LNCaP clone FGC (cell line): ENCODE results near the gene COQ3.
A peak's percentile ranks its signal among the peaks of the same experiment; 100 is the strongest.

ENCODE experiments used
- DNase-seq: peaks from one replicate; pipeline ENCODE4 v3.0.0-alpha.2; 2011; ENCODE audit warnings: low read depth
- H3K4me3 ChIP-seq: 2 replicates; pipeline ENCODE4 v1.5.1; 2011; ENCODE audit warnings: mild to moderate bottlenecking, low read depth, low read length, control low read depth
- TF ChIP-seq, protein P1 (sequence below): IDR thresholded peaks from 2 replicates; pipeline ENCODE4 v1.5.1; 2012; ENCODE audit warnings: mild to moderate bottlenecking; ENCODE audit not compliant: control insufficient read depth, insufficient read depth; ENCODE audit errors: extremely low read depth

COQ3 gene

DNA sequence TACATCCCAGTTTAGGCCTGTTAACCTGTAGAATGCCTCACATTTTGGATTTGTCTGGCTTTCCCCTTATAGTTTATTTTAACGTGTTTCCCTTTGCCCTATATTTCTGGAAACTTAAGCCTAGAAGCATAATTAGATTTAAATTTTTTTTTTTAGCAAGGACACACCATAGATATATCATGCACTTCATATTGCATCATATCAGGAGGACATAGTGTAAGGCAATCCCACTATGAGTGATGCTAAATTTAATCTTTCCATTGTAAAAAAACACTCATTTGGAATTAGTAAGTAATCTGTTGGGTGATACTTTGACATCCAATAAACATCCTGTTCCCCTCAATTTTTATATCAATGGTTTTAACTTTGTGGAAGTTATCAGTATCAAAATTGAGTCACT lies 34.2 kb downstream of the COQ3 start:
- DNase-seq, result no peak
- TF ChIP-seq, protein P1, sequence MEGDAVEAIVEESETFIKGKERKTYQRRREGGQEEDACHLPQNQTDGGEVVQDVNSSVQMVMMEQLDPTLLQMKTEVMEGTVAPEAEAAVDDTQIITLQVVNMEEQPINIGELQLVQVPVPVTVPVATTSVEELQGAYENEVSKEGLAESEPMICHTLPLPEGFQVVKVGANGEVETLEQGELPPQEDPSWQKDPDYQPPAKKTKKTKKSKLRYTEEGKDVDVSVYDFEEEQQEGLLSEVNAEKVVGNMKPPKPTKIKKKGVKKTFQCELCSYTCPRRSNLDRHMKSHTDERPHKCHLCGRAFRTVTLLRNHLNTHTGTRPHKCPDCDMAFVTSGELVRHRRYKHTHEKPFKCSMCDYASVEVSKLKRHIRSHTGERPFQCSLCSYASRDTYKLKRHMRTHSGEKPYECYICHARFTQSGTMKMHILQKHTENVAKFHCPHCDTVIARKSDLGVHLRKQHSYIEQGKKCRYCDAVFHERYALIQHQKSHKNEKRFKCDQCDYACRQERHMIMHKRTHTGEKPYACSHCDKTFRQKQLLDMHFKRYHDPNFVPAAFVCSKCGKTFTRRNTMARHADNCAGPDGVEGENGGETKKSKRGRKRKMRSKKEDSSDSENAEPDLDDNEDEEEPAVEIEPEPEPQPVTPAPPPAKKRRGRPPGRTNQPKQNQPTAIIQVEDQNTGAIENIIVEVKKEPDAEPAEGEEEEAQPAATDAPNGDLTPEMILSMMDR, result no peak
- no peak overlapping the region for H3K4me3 ChIP-seq

DNA sequence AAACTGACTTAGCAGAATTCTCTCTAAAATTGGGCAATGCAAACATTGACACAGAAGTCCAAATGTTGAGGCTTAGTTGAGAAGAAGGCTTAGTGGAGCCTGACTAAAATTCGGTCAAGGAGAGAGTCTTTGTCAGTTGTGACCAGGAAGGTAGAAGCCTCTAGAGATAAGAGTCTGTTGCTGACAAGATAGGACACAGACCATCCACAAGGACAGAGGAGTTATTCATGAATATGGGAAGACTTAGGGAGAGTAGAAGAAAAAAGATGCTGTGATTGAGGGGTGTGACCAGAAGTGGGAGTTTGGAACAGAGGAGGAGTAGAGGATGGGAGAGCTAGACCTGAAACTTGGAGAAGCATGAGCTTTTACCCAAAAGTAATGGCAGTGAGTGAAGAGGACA lies 37.4 kb downstream of the COQ3 start:
- DNase-seq, result no peak
- TF ChIP-seq, protein P1, result no peak
- H3K4me3 ChIP-seq, result no peak overlapping the region

DNA sequence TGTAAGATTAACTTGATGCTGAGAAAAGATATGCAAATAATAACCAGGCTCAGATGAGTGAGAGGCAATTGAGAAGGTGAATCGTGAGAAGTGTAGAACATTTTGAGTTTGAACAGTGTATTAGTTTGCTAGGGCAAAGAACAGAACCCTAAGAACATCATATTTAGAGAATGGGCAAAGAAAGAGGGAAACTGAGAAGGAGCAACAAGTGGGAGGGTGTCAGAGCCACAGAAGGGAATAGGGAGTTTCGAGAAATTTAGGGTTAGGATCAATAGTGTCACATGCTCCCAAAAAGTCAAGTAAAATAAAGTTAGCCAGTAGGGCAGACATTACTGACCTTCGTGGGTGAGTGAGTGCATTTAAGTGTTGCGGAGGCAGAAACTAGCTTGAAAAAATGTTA lies 39.0 kb downstream of the COQ3 start:
- no peak for DNase-seq
- no peak overlapping the region for H3K4me3 ChIP-seq
- TF ChIP-seq, protein P1, result no peak

DNA sequence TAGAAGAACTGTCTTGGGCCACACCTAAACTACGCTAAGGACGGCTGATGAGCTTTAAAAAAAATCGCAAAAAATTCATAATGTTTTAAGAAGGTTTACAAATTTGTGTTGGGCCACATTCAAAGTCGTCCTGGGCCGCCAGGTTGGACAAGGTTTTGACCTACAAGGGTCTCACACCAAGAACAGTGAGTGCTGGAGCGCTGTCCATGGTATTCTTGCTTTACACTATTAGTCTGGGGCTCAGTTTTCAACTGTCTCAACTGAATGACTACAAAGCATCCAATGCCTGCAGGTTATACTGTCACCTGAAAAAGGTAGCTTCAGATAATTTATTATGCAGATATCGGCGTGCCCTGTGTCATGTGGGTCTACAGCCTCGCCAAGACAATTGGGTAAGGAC lies 40.9 kb downstream of the COQ3 start:
- TF ChIP-seq, protein P1, result no peak
- H3K4me3 ChIP-seq, result no peak overlapping the region
- no peak for DNase-seq

DNA sequence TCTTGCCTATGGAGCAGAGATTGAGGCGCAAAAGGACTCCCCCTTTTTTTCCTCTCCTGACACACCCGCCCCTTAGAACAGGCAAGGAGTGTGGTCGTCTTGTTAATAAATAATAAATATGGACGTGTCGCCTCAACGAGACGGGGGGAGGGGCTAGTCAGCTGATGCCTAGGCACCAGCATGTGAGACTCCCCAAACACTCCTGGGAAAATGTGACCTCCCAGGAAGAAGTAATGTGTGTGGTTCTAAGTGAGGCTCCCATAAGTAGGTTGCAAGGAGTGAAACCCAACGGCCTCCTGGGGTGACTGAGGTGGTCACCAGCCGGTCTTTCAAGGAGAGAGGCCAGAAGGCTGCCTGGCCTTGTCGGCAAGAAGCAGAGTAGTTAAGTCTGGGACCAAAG lies 43.4 kb downstream of the COQ3 start:
- DNase-seq, result no peak
- peak overlapping the region; percentile 61 for H3K4me3 ChIP-seq
- TF ChIP-seq, protein P1, result no peak

DNA sequence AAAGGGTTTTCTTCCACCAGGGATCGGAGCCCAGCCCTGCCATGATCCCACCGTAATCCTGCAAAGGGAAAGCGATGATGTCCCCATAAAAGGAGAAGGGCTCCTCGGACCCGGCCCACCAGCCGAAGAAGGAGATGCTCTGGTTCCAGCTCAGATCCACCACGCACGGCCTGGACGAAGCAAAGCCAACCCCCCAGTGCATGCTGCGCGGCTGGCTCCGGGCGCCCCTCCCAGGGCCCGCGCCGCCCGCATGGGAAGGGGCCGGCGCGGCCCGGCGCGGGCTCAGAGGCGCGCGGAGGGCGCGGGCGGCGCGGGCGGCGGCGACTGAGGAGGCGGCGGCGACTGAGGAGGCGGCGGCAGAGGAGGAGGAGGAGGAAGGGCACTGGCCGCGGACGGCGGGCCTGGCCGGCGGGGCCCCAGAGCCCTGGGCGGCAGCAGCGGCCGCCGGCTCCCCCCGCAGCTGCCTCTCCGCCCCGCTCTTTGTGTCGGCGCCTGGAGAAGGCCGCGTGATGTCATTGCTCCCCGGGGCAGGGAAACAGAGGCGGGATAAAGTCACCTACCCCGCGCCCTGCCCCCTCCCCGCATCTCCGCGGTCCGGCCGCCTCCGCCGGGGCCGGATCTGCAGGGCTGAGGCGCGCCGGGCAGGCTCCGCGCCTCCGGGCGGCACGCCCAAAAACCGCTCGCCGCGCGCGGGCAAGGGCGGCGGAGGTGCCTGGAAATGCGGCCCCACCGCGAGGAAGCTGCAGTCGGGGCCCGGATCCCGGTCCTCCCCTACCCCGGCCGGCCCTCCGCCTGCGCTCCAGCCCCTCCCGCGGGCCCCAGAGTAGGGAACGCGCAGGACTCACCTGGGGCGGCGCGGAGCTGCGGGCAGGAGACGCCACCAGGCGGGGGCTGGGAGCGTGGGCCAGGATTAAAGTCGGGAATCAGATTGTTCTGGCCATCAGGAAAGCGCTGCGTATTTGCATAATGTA lies 44.5 kb downstream of the COQ3 start, which contains the start of gene FAXC:
Gene FAXC (minus strand): TSS at position 504 of the 971 bp plus-strand sequence. CDS start 302 bp downstream, at position 202.
- DNase-seq, result peak; percentile 36
- H3K4me3 ChIP-seq, result peak within 1 kb of the TSS; percentile 61
- TF ChIP-seq, protein P1, result peak; percentile 55
